ENCODE measurements around the gene TRAF7.

The TRAF7 gene

DNA sequence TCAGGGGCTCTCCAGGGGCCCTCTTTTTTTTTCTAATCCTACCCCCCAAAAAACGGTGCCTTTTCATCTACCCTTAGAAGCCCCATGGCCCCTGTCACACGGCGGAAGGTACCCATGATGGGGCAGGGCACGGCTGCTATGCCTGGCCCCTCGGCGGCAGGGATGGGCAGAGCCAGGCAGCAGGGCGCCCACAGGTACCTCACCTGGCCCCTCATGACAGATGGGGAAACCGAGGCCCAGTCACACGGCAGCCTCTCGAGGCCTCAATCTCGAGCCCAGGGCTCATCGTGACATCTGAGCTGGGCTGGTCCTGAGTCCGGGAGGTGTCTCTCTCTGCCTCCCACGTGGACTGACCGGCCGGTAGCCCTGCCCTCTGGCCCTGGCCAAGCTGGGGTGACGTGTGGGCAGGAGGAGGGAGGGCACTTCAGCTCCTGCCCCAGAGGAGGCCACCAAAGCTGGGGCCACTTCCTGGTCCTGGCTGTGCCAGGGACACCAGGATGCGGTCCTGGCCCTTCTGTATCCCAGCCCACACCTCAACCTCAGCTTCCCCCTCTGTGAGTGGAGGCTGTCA lies 11.6 kb downstream of the TRAF7 start:
- DNase-seq, result no peak

DNA sequence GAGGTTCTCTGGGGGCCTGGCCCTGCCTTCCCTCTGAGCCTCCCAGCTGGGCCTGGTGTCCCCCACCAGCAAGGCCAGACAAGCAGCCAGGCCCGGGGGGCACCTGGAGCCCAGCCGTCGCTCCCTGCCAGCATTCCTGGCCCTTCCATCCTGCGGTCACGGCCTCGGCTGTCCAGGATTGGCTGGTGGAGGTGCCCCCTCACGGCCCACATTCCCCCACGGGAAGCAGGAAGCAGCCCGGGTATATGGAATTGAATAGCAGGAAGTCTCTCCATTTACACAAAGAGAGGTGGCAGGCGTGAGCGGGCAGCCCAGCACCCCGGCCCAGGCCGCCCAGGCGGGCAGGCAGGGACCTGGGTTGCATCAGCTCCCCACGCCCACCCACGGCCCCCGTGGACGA lies 14.5 kb downstream of the TRAF7 start:
- DNase-seq, result no peak

DNA sequence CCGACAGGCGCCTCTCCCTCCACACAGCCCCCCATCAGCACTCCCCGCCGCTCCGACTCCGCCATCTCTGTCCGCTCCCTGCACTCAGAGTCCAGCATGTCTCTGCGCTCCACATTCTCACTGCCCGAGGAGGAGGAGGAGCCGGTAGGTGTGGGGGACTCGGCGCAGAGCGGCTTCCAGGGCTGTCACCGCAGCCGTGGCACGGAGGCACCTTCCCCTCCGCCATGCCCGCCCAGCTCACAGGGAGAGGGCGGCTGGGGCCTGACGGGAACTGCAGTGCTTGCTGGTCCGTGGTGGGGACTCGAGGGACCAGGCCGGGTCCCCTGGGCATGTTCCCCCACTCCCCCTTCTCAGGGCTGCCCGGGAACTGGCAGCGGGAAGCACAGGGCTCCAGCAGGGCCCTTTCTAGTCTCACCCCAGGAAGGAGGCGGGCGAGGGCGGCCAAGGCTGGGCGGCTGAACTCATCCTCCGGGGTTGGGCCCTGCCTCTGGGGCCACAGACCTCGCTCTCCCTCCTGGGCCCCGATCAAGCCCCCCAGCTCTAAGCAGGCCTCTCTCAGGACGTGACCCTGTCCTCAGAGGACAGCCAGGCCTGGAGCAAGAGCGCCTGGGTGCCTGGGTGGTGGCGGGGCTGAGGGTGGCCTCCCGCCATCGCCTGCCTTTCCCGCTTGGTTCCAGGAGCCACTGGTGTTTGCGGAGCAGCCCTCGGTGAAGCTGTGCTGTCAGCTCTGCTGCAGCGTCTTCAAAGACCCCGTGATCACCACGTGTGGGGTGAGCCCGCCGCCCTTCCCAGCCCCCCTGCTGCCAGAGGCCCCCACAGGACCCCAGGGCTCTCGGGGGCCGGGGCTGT lies 15.2 kb downstream of the TRAF7 start:
- DNase-seq, result no peak

DNA sequence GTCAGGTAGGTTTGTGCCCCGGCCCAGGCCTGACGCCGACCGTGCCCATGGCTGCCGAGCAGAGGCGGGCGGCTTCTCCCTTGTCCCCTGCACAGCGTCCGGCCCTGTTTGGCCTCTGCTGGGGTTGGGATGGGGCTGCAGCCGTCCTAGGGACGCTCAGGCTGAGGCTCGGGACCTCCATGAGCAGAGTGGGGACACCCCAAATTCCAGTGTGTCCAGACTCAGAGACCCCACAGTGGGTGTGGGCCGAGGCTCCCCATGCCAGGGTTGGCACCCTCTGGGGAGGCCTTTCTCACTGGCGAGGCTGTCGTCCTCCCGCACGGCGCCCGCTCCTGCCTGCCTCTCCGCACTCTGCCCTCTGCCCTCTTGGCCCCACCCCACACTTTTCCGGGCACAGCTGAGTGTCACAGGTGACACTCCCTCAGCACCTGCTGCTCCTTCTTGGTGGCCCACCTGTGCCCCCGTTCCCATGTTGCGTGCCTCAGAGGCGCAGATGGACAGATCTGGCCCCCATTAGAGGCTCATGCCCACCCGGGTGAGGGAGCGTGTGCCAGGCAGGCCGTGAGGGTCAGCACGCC lies 16.1 kb downstream of the TRAF7 start:
- no peak for DNase-seq

DNA sequence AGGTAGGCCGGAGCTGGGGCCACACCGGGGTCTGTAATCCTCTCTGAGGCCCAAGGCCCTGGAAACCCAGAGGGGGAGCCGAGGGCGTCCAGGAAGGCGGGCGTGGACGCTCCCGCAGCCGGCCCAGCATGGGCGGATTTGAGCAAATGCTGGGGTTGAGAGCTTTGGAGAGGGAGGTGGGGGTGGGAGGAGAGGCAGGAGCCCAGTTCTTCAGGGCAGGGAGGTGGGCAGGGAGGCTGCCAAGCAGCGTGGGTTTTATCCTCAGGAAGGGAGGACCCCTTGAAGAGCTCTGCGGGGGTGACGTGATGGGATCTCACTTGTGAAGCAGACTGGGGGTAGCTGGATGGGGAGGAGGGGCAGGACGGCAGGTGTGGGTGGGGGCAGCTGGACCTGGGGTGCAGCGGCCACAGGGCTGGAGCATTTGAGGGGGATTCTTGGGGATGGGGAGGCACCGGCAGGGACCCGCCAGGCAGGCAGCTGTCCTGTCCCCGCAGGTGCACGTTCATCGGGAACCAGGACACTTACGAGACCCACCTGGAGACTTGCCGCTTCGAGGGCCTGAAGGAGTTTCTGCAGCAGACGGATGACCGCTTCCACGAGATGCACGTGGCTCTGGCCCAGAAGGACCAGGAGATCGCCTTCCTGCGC lies 17.2 kb downstream of the TRAF7 start:
- DNase-seq, result no peak

DNA sequence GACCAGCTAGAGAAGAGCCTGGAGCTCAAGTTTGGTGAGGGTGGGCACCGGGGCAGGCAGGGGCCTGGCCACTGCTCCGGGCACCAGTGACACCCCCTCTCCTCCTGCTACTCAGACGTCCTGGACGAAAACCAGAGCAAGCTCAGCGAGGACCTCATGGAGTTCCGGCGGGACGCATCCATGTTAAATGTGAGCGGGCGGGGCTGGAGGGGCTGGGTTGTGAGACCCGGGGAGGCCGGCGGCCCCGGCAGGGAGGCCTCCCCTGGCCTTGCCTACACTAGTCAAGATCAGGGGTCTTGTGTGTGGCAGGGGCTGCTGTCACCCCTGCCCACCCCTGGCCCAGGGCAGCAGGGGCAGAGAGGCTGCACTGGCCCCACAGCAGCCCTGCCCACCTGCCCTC lies 17.8 kb downstream of the TRAF7 start:
- no peak for DNase-seq

DNA sequence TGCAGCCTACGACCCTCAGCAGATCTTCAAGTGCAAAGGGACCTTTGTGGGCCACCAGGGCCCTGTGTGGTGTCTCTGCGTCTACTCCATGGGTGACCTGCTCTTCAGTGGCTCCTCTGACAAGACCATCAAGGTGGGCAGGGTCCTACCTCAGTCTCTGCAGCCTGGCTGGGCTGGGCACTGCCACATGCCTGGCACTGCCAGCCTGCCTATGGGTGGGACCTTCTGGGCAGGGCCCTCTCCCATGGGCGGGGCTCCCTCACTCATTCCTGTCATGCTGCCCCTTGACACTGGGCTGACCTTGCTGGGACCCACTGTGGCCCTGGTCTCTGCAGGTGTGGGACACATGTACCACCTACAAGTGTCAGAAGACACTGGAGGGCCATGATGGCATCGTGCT lies 18.3 kb downstream of the TRAF7 start:
- DNase-seq, result no peak

DNA sequence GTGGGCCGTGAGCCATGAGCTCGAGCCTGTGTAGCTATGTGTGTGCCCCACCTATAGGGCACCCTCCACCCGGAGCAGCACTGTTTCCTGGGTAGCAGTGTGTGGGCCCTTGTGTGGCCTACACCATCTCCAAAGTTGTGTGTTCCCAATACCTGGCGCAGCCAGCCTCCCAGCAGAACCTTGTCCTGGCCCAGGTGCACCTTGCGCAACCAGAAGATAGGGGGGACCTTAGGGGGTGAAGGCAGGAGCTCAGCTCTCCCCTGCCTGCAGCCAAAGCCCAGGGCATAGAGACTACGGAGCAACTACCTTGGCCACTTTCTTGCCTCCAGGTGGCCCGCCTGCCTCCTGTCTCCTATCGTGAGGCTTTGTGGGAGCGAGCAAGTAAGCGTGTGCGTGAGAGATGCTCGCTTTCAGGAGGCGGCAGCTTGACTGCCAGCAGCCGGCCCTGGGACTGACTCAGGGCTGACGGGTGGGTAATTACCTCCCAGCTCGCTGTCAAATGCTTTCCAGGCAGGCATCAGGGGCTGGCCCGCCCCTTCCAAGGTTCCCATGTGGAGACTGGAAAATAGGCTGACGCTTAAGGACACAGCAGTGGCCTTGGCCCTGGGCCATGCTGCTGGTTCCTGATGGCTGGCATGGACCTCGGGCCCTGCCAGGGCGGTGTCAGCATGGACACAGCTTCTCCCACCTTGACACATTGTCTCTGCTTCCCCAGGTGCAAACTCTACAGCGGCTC lies 19.0 kb downstream of the TRAF7 start:
- DNase-seq, result no peak

DNA sequence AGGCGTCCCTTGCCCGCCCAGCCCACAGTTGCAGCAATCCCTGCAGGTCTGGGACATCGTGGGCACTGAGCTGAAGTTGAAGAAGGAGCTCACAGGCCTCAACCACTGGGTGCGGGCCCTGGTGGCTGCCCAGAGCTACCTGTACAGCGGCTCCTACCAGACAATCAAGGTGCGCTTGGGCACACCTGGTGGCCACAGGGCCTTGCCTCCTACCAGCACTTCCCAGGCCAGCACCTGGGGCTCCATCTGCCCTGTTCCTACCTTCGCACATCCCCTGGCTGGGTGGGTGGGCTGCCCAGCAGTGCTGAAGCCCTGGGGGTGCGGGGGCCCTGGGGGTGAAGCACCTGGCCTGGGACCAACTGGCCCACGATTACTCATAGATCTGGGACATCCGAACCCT lies 19.9 kb downstream of the TRAF7 start:
- DNase-seq, result no peak

DNA sequence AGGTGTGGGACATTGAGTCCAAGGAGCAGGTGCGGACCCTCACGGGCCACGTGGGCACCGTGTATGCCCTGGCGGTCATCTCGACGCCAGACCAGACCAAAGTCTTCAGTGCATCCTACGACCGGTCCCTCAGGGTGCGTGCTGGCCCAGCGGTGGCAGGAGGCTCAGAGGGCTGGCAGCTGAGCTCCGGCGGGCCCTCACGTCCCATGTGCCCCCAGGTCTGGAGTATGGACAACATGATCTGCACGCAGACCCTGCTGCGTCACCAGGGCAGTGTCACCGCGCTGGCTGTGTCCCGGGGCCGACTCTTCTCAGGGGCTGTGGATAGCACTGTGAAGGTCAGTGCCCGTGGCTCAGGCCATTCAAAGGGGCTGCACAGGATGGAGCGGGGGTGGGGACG lies 20.5 kb downstream of the TRAF7 start:
- no peak for DNase-seq

DNA sequence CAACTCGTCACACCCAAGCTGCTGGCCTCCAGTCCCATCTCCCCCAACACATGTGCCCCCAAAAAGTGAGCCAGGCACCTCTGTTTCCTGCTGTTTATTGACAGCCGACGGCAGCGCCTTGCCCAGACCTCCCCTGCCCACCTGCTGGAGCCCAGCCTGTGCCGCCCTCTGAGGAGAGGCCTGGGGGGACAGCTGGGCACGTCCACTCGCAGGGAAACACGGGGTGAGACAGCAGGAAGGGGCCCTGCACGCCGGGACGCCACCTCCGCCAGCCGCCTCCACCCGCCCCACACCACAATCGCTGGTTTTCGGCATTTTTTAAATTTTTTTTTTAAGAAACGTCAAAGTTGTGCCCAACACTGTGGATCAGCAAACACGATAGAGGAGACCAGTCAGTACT lies 21.5 kb downstream of the TRAF7 start:
- no peak for DNase-seq

DNA sequence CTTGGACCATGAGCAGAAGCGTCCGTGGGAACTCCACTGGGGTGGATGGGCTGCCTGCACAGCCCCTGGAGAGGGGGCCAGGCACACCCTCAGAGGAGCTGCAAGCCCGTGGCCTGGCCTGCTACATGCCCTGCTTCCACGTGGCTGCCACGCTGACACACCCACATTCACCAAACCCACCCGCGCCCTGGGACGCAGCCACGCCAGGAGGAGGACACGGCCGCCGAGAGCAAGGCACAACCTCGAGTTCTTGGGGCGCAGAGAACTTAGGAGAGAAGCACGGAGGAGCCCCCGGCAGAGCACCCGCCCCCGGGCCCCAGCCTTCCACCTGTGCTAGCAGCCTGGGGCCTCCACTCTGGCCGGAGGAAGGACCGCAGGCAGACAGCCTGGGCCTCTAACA lies 22.0 kb downstream of the TRAF7 start:
- DNase-seq, result no peak

DNA sequence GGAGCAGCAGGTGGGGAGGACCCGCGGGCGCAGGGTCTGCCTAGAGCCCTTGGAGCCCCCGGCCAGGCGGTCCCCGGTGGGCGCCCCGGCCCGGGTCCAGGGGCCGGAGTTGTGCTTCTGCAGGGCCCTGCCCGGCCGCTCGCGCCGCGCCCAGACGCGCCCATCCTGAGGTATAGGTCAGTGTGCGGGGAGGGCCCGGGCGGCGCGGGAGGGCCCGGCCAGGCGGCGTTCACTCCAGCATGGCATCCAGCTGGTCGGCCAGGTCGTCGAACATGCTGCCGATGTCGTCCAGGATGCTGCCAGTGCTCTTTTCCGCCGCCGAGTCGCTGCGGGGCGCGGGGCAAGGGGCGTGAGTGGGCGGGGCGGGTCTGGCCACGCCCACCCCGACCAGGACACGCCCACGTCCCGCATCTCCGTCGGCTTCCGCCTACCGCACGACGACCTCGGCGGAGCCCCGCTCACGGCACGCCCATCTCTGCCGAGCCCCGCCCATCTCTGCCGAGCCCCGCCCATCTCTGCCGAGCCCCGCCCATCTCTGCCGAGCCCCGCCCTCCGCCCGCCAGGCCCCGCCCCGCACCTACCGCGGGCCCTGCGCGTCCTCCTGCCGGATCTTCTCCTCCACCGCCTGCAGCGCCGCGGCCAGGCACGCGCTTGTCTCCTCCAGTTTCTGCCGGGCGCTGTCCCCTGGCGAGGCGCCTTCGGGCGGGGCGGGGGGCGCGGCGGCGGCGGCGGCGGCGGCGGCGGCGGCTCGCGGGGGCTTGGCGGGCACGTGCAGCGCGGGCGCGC lies 22.9 kb downstream of the TRAF7 start:
- no peak for DNase-seq

DNA sequence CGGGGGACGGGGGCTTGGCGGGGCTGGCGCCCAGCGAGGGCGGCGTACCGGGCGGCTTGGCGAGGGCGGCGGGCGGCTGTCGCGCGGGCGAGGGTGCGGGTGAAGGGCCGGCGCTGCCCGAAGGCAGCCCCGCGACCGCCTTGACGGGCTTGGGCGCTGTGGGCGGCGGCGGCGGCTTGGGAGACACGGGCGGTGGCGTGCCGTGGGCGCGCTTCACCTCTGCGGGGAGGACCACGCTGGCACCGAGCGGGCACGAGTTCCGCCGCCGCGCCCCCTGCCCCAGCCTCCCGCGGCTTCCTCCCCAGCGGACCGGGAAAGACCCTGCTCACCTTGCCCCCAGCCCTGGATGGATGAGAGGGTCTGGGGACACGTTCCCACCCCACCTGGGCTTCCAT lies 23.5 kb downstream of the TRAF7 start:
- DNase-seq, result no peak

DNA sequence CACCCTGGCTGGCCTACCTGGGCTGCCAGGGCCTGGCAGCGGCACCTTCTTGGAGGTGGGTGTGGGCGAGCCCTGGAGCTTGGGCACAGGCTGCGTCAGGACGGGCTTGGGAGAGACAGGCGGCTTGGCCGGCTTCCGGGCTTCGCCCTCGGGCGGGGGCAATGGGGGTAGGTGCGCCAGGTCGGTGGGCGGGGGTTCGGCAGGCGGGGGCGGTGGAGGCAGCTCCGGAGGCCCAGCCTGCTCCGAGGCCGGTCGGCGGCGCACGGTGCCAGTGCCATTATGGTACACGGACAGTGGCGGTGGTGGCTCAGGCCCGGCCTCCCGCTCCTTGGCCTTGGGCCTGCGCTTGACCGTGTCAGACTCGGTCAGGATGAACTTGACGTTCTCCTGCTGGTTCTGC lies 24.0 kb downstream of the TRAF7 start:
- DNase-seq, result no peak

DNA sequence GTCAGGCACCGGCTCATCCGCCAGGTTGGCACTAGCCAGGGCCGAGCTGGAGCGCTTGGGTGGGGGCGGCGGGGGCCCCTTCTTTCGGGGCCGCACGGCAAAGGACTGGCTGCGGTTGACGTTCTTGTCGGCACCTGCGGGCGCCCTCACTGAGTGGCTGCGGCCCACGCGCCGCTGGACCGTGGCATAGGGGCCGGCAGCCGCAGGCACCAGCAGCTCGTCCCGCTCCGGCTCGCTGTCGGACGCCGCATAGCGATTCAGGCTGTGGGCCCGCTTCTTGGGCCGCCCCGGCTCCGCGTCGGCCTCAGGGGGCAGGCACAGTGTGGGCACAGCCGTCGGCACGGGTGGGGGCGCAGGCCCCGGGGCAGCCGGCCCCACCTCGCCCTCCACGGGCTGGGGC lies 24.9 kb downstream of the TRAF7 start:
- DNase-seq, result no peak

DNA sequence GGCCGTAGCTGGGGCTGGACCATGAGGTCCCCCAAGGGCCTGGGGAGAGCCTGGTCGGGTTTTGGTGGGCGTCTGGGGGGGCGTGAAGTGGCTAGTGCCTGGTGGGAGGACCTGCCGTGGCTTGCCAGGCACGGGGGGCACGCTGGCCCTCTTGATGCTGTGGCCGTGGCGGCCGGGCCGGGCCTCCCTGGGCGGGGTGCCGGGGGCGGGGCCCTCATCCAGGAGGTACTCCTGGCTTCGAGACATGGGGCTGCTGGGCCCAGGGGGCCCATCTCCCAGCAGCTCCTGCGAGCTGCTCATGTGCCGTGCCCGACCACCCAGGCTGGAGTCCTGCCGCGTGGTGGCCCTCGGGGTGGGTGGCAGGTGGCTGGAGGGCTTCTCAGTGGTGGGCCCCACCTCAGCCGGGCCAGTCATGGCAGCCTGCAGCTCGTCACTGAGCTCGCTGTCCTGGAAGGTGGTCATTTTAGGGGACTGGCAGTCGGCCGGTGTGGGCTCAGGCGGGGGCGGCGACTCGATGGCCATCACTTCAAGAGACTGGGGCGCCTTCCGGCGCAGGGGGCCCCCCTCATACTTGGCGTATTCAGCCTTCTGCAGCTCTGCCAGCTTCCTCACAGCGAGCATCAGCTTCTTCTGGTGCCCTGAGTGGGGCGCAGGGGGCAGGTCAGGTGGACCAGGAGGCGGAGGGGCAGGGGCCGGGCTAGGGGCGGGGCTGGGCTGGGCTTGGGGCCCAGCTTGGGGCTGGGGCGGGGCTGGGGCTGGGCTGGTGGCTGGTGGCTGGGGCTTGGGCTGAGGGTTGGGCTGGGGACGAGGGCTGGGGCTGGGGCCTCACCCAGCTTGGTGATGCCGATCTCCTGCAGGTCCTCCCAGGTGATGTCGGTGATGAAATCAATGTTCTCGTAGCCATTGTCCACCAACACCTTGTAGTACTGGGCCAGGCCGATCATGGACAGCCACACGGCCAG lies 25.7 kb downstream of the TRAF7 start:
- DNase-seq, result no peak

DNA sequence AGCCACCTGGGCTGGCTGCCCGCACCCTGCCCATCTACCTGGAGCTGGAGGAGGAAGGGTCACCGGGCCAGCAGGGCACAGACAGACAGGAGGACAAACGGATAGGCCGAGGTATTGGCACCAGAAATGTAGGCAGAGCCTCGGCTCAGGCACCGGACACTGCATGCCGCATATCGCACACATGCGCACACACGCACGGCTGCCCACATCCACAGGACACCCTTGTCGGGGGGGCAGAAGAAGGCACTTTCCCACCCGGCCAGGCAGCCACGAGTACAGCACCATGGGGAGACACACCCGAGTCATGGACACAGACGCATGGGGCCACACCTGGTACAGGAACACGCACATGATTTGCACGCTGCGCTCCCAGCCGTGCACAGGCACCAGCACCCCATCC lies 26.4 kb downstream of the TRAF7 start:
- DNase-seq, result no peak

DNA sequence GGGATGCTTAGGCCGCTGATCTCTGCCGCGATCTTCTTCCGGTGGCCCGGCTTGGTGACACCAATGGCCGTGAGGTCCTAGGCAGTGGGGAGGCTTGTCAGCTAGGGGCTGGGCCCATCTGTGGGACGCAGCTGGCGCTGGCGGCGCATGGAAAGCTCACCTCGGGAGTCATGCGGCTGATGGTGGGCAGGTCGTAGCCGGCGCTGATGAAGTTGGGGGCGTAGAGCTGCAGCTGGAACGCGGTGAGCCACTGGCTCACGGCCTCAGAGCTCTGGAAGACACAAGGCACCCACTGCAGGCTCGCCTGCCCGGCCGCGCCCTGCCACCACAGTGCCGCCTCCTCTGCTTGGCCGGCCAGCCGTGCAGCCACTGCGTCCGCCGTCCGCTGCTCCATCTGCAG lies 28.1 kb downstream of the TRAF7 start:
- DNase-seq, result no peak

DNA sequence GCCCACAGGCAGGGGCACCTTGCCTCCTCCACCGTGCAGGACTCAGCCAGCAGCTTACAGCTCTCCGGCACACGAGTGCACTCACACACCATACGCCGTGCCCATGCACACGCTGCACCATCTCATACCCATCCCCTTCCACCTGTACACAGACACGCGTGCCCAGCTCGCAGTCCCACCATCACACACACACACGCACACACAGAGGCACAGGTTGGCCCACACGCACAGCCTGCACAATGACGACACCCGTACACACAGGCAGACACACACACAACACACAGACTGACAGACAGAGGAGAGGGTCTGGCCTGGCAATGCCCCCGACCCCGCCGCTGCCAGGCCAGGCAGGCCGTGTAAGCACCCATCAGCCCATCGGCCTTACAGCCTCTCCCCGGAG lies 28.8 kb downstream of the TRAF7 start:
- no peak for DNase-seq

DNA sequence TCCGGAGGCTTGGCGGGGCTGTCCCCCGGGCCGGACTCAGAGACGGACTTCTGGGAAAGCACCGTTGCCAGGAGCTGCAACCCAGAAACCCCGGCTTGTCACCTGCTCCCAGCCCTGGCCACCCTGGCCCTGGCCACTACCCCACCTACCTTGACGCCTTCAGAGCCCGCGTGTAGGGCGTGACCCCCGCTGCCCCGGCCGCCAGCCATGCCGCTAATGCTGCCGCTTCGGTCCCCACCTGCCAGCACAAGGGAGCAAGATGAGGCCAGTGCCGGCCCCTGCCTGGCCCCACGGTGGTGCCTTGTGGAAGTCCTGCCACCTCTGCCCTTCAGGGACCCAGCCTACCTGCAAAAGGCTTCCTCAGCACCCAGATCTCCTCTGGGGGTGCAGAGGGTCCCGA lies 29.4 kb downstream of the TRAF7 start:
- no peak for DNase-seq
